ENCODE data around the gene IFRD1.

The IFRD1 gene

GRCh38 chr7:112503361-112503972 lies 53.2 kb downstream of the IFRD1 start:
- TF ChIP-seq FOXM1 (IDR thresholded peaks at IDR 0.05; ENCODE audit: borderline replicate concordance, low read depth) = no peak
- TF ChIP-seq YY1 (IDR thresholded peaks at IDR 0.05; ENCODE audit: low read depth) = no peak
- TF ChIP-seq TEAD4 (IDR thresholded peaks at IDR 0.05) = no peak
- no peak for TF ChIP-seq EGR1 (IDR thresholded peaks at IDR 0.05)
- no peak for TF ChIP-seq RAD21 (IDR thresholded peaks at IDR 0.05; ENCODE audit: low read depth)
- no peak for TF ChIP-seq TAF1 (IDR thresholded peaks at IDR 0.05; ENCODE audit: low read depth)
- TF ChIP-seq NFIC (IDR thresholded peaks at IDR 0.05) = no peak
- TF ChIP-seq USF1 (IDR thresholded peaks at IDR 0.05) = no peak
- no peak for TF ChIP-seq CEBPB (IDR thresholded peaks at IDR 0.05)
- no peak for TF ChIP-seq CREB1 (IDR thresholded peaks at IDR 0.05; ENCODE audit: low read depth)
- TF ChIP-seq REST (IDR thresholded peaks at IDR 0.05; ENCODE audit: low read depth) = no peak
- no peak for TF ChIP-seq ZBTB7A (IDR thresholded peaks at IDR 0.05; ENCODE audit: low read depth)
- TF ChIP-seq EP300 (IDR thresholded peaks at IDR 0.05; ENCODE audit: borderline replicate concordance) = no peak
- TF ChIP-seq TCF12 (IDR thresholded peaks at IDR 0.05; ENCODE audit: low read depth) = no peak
- TF ChIP-seq, protein P1, sequence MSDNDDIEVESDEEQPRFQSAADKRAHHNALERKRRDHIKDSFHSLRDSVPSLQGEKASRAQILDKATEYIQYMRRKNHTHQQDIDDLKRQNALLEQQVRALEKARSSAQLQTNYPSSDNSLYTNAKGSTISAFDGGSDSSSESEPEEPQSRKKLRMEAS (IDR thresholded peaks at IDR 0.05) = no peak

DNA sequence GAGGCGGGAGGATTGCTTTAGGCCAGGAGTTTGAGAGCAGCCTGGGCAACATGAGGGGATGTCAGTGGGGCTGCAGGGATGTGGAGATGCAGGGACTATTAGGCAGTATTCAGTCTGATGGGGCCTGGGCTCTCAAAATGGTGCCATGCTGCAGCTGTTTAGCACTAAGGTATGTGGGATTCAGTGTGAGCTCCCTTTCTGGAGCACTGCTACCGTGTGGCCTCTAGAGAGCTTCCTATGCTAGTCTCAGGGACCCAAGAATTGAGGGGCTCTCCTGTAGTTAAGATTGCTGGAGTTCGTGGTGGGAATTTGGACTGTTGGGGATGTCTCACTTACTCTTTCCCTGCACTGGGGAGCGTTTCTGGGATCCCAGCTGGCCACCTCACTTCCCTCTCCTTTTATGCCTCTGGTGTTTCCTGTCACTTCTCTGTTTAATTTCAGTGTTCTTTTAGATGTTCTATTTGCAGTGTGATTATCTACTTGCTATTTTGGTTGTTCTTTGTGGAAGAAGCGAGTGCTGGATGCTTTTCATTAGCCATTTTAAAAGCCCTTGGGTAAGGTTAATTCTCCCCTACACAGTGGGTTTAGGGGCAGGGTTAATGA lies 53.9 kb downstream of the IFRD1 start:
- no peak for TF ChIP-seq CREB1 (IDR thresholded peaks at IDR 0.05; ENCODE audit: low read depth)
- no peak for TF ChIP-seq EP300 (IDR thresholded peaks at IDR 0.05; ENCODE audit: borderline replicate concordance)
- TF ChIP-seq USF1 (IDR thresholded peaks at IDR 0.05) = no peak
- TF ChIP-seq FOXM1 (IDR thresholded peaks at IDR 0.05; ENCODE audit: borderline replicate concordance, low read depth) = no peak
- no peak for TF ChIP-seq NFIC (IDR thresholded peaks at IDR 0.05)
- no peak for TF ChIP-seq RAD21 (IDR thresholded peaks at IDR 0.05; ENCODE audit: low read depth)
- no peak for TF ChIP-seq TAF1 (IDR thresholded peaks at IDR 0.05; ENCODE audit: low read depth)
- TF ChIP-seq EGR1 (IDR thresholded peaks at IDR 0.05) = no peak
- TF ChIP-seq REST (IDR thresholded peaks at IDR 0.05; ENCODE audit: low read depth) = no peak
- TF ChIP-seq TEAD4 (IDR thresholded peaks at IDR 0.05) = no peak
- TF ChIP-seq TCF12 (IDR thresholded peaks at IDR 0.05; ENCODE audit: low read depth) = no peak
- TF ChIP-seq CEBPB (IDR thresholded peaks at IDR 0.05) = no peak
- TF ChIP-seq, protein P1 (IDR thresholded peaks at IDR 0.05) = no peak
- no peak for TF ChIP-seq YY1 (IDR thresholded peaks at IDR 0.05; ENCODE audit: low read depth)
- TF ChIP-seq ZBTB7A (IDR thresholded peaks at IDR 0.05; ENCODE audit: low read depth) = no peak

DNA sequence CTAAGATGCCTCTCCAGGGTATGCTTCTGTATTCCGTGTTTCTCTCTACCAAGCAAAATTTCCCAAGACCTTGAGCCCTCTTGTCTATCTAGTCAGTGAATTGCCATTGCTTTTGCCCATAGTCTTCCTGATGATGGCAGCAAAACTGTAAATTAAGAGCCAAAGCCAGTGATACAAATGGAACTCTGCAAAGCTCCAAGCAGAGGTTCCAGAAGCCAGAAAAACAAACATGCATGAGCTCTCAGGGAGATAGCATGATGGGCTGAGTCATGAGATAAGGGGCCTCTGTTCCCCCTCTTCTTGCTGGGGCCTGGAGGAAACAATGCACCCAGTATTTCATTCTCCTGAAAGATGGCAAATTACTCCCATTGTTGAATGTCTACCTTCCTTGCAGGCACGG lies 55.2 kb downstream of the IFRD1 start:
- TF ChIP-seq ZBTB7A (IDR thresholded peaks at IDR 0.05; ENCODE audit: low read depth) (no peak), YY1 (IDR thresholded peaks at IDR 0.05; ENCODE audit: low read depth) (no peak), REST (IDR thresholded peaks at IDR 0.05; ENCODE audit: low read depth) (no peak), EGR1 (IDR thresholded peaks at IDR 0.05) (no peak), FOXM1 (IDR thresholded peaks at IDR 0.05; ENCODE audit: borderline replicate concordance, low read depth) (no peak), NFIC (IDR thresholded peaks at IDR 0.05) (no peak), TCF12 (IDR thresholded peaks at IDR 0.05; ENCODE audit: low read depth) (no peak), TEAD4 (IDR thresholded peaks at IDR 0.05) (no peak), CEBPB (IDR thresholded peaks at IDR 0.05) (no peak), EP300 (IDR thresholded peaks at IDR 0.05; ENCODE audit: borderline replicate concordance) (no peak), CREB1 (IDR thresholded peaks at IDR 0.05; ENCODE audit: low read depth) (no peak), RAD21 (IDR thresholded peaks at IDR 0.05; ENCODE audit: low read depth) (no peak), USF1 (IDR thresholded peaks at IDR 0.05) (no peak), TAF1 (IDR thresholded peaks at IDR 0.05; ENCODE audit: low read depth) (no peak)
- TF ChIP-seq, protein P1 (IDR thresholded peaks at IDR 0.05) = no peak
